Hepatocyte (in vitro differentiated cells): ENCODE data around the gene MRPL32. TPM values are rescaled to one million over a fixed set of nuclear protein-coding genes. Genes with fewer than 3 reads are reported as not detected.
A peak's percentile ranks its signal among the peaks of the same experiment; 100 is the strongest.

Source experiments
- DNase-seq: peaks from one replicate; pipeline ENCODE4 v3.0.0-alpha.2; 2016; ENCODE audit warnings: low spot score
- H2AFZ ChIP-seq: fragments of 200-600 bp; sonication (generic); 2 replicates; pipeline ENCODE4 v1.6.0; 2016; ENCODE audit warnings: antibody characterized with exemption, mild to moderate bottlenecking
- H3K27ac ChIP-seq: fragments of 200-600 bp; sonication (generic); 2 replicates; pipeline ENCODE4 v1.5.1; 2016; ENCODE audit warnings: mild to moderate bottlenecking
- H3K27me3 ChIP-seq: fragments of 200-600 bp; sonication (generic); 2 replicates; pipeline ENCODE4 v1.6.1; 2016
- H3K36me3 ChIP-seq: fragments of 200-600 bp; sonication (generic); replicated peaks from 2 replicates; pipeline ENCODE4 v1.5.1; 2016; ENCODE audit warnings: low read depth; ENCODE audit not compliant: insufficient read depth
- H3K4me1 ChIP-seq: fragments of 200-600 bp; sonication (generic); 2 replicates; pipeline ENCODE4 v1.5.1; 2016; ENCODE audit warnings: mild to moderate bottlenecking, moderate library complexity; ENCODE audit not compliant: insufficient read depth
- H3K4me2 ChIP-seq: fragments of 200-600 bp; sonication (generic); 2 replicates; pipeline ENCODE4 v1.6.0; 2016
- H3K4me3 ChIP-seq: fragments of 200-600 bp; sonication (generic); 2 replicates; pipeline ENCODE4 v1.5.1; 2016; ENCODE audit warnings: mild to moderate bottlenecking
- H3K79me2 ChIP-seq: fragments of 200-600 bp; sonication (generic); 2 replicates; pipeline ENCODE4 v1.6.0; 2017; ENCODE audit warnings: mild to moderate bottlenecking
- H3K9me2 ChIP-seq: fragments of 200-600 bp; sonication (generic); replicated peaks from 2 replicates; pipeline ENCODE4 v1.6.0; 2017; ENCODE audit warnings: mild to moderate bottlenecking; ENCODE audit not compliant: insufficient read depth
- H3K9me3 ChIP-seq: fragments of 200-600 bp; sonication (generic); 2 replicates; pipeline ENCODE4 v1.5.1; 2016; ENCODE audit warnings: low read depth, mild to moderate bottlenecking
- H4K20me1 ChIP-seq: fragments of 200-600 bp; sonication (generic); 2 replicates; pipeline ENCODE4 v1.6.0; 2016; ENCODE audit warnings: mild to moderate bottlenecking; ENCODE audit not compliant: insufficient read depth, poor library complexity, severe bottlenecking
- CTCF ChIP-seq: fragments of 200-600 bp; sonication (generic); IDR thresholded peaks from 2 replicates; pipeline ENCODE4 v1.5.1; 2016; ENCODE audit warnings: antibody characterized with exemption, mild to moderate bottlenecking; ENCODE audit not compliant: poor library complexity
- EZH2 ChIP-seq: fragments of 200-600 bp; sonication (generic); IDR thresholded peaks from 2 replicates; pipeline ENCODE4 v1.6.1; 2016; ENCODE audit warnings: antibody characterized with exemption, mild to moderate bottlenecking, borderline replicate concordance
- EZH2phosphoT487 ChIP-seq: fragments of 200-600 bp; sonication (generic); IDR thresholded peaks from one replicate; pipeline ENCODE4 v1.6.1; 2018; ENCODE audit warnings: antibody characterized with exemption, mild to moderate bottlenecking, low read depth, moderate library complexity; ENCODE audit not compliant: unreplicated experiment, severe bottlenecking
- WGBS: methylation state at CpG from one replicate; pipeline ENCODE4 v1.1.6; 2016; ENCODE audit warnings: low lambda C conversion rate; ENCODE audit errors: missing lambda C conversion rate; 5-methylcytosine and 5-hydroxymethylcytosine counted together
- polyA plus RNA-seq: library from polyadenylated mRNA; unstranded; fragments of >200 nt; fragmentation: Nextera tagmentation; extraction: Ambion mirVana; gene quantifications from 2 replicates; pipeline ENCODE4 v1.2.1, GENCODE V29; 2016
- total RNA-seq: library from RNA; depleted of rRNA; stranded (reverse); fragments of >200 nt; gene quantifications from 2 replicates; pipeline ENCODE4 v1.2.3, GENCODE V29; 2014

Gene MRPL32
- total and polyA plus RNA-seq, 2 experiments from 2014 or later: 59.9 to 67.4 TPM

- peak; percentile 74 for DNase-seq
- Histone ChIP-seq H3K36me3 (no peaks in the 10 kb centered on the region), H3K4me1 (no peaks in the 10 kb centered on the region), H3K4me2 (peak overlapping the region; percentile 23), H4K20me1 (no peaks in the 10 kb centered on the region), H3K27ac (peak overlapping the region; percentile 64), H3K4me3 (no peak overlapping the region), H3K9me3 (no peaks in the 10 kb centered on the region), H2AFZ (peak overlapping the region; percentile 15), H3K9me2 (no peaks in the 10 kb centered on the region), H3K27me3 (no peaks in the 10 kb centered on the region), H3K79me2 (no peaks in the 10 kb centered on the region)
- WGBS: 48% methylated on average over 5 of the region's 5 CpGs
- TF ChIP-seq EZH2: no peak
These were observed 40.7 kb downstream of the MRPL32 start for GRCh38 chr7:42972699-42973500.

- Histone ChIP-seq H4K20me1 (no peaks in the 10 kb centered on the region), H3K36me3 (no peaks in the 10 kb centered on the region), H2AFZ (no peak overlapping the region), H3K9me3 (no peaks in the 10 kb centered on the region), H3K27ac (no peak overlapping the region), H3K79me2 (no peaks in the 10 kb centered on the region), H3K4me1 (no peaks in the 10 kb centered on the region), H3K4me3 (no peak overlapping the region), H3K4me2 (no peak overlapping the region), H3K9me2 (no peaks in the 10 kb centered on the region), H3K27me3 (no peaks in the 10 kb centered on the region)
- TF ChIP-seq CTCF: no peak
- TF ChIP-seq EZH2: no peak
- no peak for TF ChIP-seq EZH2phosphoT487
- no peak for DNase-seq
- WGBS: 95% methylated on average over 3 of the region's 3 CpGs
These were observed 44.2 kb downstream of the MRPL32 start for GRCh38 chr7:42976371-42976770.

- H2AFZ ChIP-seq: no peak overlapping the region
- no peak overlapping the region for H3K27ac ChIP-seq
- no peak overlapping the region for H3K4me2 ChIP-seq
- no peaks in the 10 kb centered on the region for H3K9me3 ChIP-seq
- TF ChIP-seq EZH2phosphoT487: no peak
- H3K36me3 ChIP-seq: no peaks in the 10 kb centered on the region
- H3K4me3 ChIP-seq: no peak overlapping the region
- H3K27me3 ChIP-seq: no peaks in the 10 kb centered on the region
- H3K9me2 ChIP-seq: no peaks in the 10 kb centered on the region
- no peaks in the 10 kb centered on the region for H3K4me1 ChIP-seq
- H4K20me1 ChIP-seq: no peaks in the 10 kb centered on the region
- DNase-seq: no peak
- H3K79me2 ChIP-seq: no peaks in the 10 kb centered on the region
These were observed 46.3 kb downstream of the MRPL32 start for GRCh38 chr7:42978496-42978895.

GRCh38 chr7:42980084-42980483, 47.9 kb downstream of the MRPL32 start:
- no peaks in the 10 kb centered on the region for H3K9me2 ChIP-seq
- no peak overlapping the region for H3K27ac ChIP-seq
- 87% methylated on average over 2 of the region's 2 CpGs for WGBS

More at GRCh38 chr7:42980084-42980483, 47.9 kb downstream of the MRPL32 start:
- Histone ChIP-seq H3K4me3 (no peak overlapping the region), H3K36me3 (no peaks in the 10 kb centered on the region), H3K4me1 (no peaks in the 10 kb centered on the region), H3K9me3 (no peaks in the 10 kb centered on the region), H4K20me1 (no peaks in the 10 kb centered on the region), H3K27me3 (no peaks in the 10 kb centered on the region), H3K4me2 (no peak overlapping the region), H3K79me2 (no peaks in the 10 kb centered on the region), H2AFZ (no peak overlapping the region)
- no peak for DNase-seq
- TF ChIP-seq EZH2 (no peak), CTCF (no peak), EZH2phosphoT487 (no peak)
